Posterior vena cava (tissue), 2 donors: ENCODE data around the gene DHX9. TPM values are rescaled to one million over a fixed set of nuclear protein-coding genes. Genes with fewer than 3 reads are reported as not detected.

Experiments used
- total RNA-seq, 2 donors: library from RNA; stranded (reverse); fragmentation: NEBNext Ultra II Directional; extraction: Animal tissue kit (Norgen Biotek cat#: 25700); gene quantifications; one replicate each; pipeline ENCODE4 v1.2.1, GENCODE V29; 2021
- donor health status: DM: yes; HTN: yes; CAD: no.
- donor health status: DM: yes; HTN: yes; CAD: no.

DHX9 gene
- total RNA-seq, 2 donors from 2014 or later: 95.6 to 106 TPM

Other genes starting within 250 kb of the DHX9 start
- gene RGS16, start 235.0 kb upstream of the DHX9 start, total RNA-seq: 1 to 10 TPM; 3.1 to 6.9 TPM
- gene RGS8, start 154.8 kb upstream of the DHX9 start, total RNA-seq: under 1 TPM in 1 of 2 donors, not detected in 1; 0.10 TPM
- gene NPL, start 49.6 kb upstream of the DHX9 start, total RNA-seq: 10 to 100 TPM; 11.9 to 25.2 TPM
- not detected for gene SHCBP1L, start 113.8 kb downstream of the DHX9 start, total RNA-seq
- 100 to 1,000 TPM; 230 to 254 TPM for gene LAMC1, start 184.1 kb downstream of the DHX9 start, total RNA-seq